Upper lobe of right lung (tissue), 1 donor: ENCODE results near the gene IMMP2L. TPM values are rescaled to one million over a fixed set of nuclear protein-coding genes. Genes with fewer than 3 reads are reported as not detected.

Experiments
- ATAC-seq: fragments of 200-7000 bp; cut with Tn5 transposase; one replicate; pipeline ENCODE4 v1.9.1; 2020; ENCODE audit warnings: mild to moderate bottlenecking, moderate library complexity
- DNase-seq: peaks from one replicate; pipeline ENCODE4 v3.0.0-alpha.2; 2020
- H3K27ac ChIP-seq: fragments of 200-600 bp; one replicate; pipeline ENCODE4 v1.8.0; 2022
- H3K27me3 ChIP-seq: fragments of 200-600 bp; one replicate; pipeline ENCODE4 v1.8.0; 2022; ENCODE audit warnings: mild to moderate bottlenecking
- H3K36me3 ChIP-seq: fragments of 200-600 bp; one replicate; pipeline ENCODE4 v1.8.0; 2022
- H3K4me1 ChIP-seq: fragments of 200-600 bp; one replicate; pipeline ENCODE4 v1.8.0; 2022
- H3K4me3 ChIP-seq: fragments of 200-600 bp; one replicate; pipeline ENCODE4 v1.8.0; 2022; ENCODE audit warnings: mild to moderate bottlenecking
- H3K9me3 ChIP-seq: fragments of 200-600 bp; one replicate; pipeline ENCODE4 v1.8.0; 2022
- intact Hi-C: fragments of 100-400 bp; cut with DNase I; formaldehyde crosslinking; loops from one replicate; pipeline ENCODE4 v1.11.0; 2022
- total RNA-seq: library from RNA; stranded (reverse); fragmentation: NEBNext Ultra II Directional; extraction: Animal tissue kit (Norgen Biotek cat#: 25700); gene quantifications from one replicate; pipeline ENCODE4 v1.2.1, GENCODE V29; 2021
- TF ChIP-seq, protein P1 (sequence below): fragments of 200-600 bp; IDR thresholded peaks from one replicate; pipeline ENCODE4 v1.8.0; 2022; ENCODE audit warnings: antibody characterized with exemption
- donor health status: DM: no; HTN: yes; CAD: no; lungs with severe emphysema.

IMMP2L gene
- total RNA-seq, 1 donor from 2014 or later: 22.0 TPM

DNA sequence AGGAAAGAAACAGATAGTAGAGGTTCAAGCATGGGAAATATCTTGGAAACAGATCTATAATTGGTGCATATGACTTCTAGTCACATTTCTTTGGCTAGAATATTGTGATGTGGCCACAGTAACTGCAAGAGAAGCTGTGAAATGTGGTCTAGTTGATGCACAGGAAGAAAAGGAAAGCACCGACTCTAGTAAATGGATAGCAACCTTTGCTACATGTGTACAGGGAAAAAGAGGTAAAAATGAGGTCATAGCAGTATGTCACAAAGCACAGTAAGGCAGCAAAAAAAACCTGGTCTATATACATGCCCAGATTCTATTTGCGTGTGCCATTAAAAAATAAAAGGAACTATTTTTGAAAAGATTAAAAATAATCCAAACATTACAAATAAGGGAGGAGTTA lies 573.9 kb downstream of the IMMP2L start:
- TF ChIP-seq, protein P1, sequence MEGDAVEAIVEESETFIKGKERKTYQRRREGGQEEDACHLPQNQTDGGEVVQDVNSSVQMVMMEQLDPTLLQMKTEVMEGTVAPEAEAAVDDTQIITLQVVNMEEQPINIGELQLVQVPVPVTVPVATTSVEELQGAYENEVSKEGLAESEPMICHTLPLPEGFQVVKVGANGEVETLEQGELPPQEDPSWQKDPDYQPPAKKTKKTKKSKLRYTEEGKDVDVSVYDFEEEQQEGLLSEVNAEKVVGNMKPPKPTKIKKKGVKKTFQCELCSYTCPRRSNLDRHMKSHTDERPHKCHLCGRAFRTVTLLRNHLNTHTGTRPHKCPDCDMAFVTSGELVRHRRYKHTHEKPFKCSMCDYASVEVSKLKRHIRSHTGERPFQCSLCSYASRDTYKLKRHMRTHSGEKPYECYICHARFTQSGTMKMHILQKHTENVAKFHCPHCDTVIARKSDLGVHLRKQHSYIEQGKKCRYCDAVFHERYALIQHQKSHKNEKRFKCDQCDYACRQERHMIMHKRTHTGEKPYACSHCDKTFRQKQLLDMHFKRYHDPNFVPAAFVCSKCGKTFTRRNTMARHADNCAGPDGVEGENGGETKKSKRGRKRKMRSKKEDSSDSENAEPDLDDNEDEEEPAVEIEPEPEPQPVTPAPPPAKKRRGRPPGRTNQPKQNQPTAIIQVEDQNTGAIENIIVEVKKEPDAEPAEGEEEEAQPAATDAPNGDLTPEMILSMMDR: no peak
- no peak overlapping the region for H3K4me3 ChIP-seq
- H3K9me3 ChIP-seq: no peaks in the 10 kb centered on the region
- intact Hi-C loops: no loop called here
- no peak overlapping the region for H3K27ac ChIP-seq
- no peak for DNase-seq
- ATAC-seq: no peak
- no peaks in the 10 kb centered on the region for H3K4me1 ChIP-seq
- no peaks in the 10 kb centered on the region for H3K36me3 ChIP-seq
- H3K27me3 ChIP-seq: no peaks in the 10 kb centered on the region

DNA sequence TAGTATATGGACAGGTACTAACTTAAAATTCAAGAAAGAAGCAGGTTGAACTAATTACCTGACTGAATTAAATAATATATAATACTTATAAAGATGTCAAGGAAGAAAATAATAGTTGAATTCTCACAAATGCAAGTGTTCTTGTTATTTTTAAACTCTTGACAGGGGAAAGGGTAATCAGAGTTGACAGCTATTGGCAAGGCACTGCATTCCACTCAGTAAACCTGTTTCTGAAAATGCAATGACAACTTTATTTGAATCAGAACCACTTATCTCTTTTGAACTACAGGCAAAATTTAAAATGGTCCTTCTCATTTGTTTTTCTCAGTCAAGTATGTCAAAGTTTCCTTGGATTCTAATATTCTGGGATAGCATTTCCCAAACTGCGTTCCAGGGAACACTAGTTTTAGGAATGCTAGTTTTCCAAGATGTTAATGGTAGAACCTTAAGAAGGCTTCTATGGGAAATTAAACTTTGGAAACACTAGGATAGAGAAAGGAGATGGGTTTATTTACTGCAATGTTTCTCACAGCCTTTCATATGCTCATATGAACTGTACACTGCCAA lies 575.1 kb downstream of the IMMP2L start:
- Histone ChIP-seq H3K36me3 (no peaks in the 10 kb centered on the region), H3K27ac (no peak overlapping the region), H3K27me3 (no peaks in the 10 kb centered on the region), H3K9me3 (no peaks in the 10 kb centered on the region), H3K4me1 (no peaks in the 10 kb centered on the region), H3K4me3 (no peak overlapping the region)
- TF ChIP-seq, protein P1: no peak
- no peak for DNase-seq
- no peak for ATAC-seq
- intact Hi-C loops: no loop called here

DNA sequence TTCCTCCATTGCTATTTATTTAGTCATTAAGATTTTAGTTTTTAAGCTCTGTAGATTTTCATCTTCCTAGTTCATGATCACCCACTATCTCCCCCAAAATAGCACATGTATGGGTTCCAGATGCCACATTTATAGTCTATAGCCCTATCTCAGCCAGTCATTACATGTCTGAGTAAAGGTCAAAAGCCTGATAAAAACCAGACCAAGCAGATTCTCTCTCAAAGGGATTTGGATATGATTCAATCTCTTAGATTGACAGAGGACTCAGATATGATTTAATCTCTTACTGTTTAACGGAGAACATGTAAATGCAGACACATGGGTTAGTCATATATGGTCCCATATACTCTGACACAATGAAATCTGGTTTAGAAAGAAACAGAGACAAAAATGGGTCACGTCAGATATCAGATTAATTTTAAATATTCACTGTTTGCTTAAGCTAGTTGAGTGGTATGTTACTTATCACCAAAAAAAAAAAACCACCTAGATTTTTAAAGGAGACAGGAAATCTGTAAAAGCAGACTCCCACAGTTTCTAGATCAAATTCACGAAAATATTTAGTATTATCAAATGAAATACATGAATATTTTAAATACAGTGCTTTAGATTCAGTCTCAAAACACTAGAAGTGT lies 578.4 kb downstream of the IMMP2L start:
- no peak for ATAC-seq
- TF ChIP-seq, protein P1: no peak

DNA sequence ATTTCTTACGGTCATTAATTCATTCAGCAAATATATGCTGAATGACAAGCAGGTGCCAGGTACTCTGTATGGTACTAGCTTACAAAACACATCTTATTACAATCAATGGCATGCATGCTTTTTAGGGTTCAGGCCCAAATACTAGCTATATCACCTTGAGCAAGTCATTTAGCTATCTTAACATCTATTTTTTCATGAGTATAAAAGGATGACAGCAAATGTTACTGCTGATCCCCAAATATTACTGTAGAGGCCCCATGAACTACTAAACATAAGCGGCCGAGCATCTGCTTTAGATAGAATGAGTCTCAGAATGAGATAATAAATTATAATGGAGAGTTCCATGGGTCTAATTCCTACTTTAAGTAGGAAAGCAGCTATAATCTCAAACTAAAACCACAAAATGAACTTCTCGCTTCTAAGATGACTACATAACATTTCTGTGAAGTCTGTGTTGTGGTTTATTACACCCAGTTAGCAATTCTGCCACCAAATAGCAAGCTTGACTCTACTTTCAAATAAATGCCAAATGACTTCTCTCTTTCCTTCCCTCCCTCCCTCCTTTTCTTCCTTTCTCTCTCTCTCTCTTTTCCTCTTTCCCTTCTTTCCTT lies 585.1 kb downstream of the IMMP2L start:
- intact Hi-C loops: no loop called here
- no peak overlapping the region for H3K4me3 ChIP-seq
- no peaks in the 10 kb centered on the region for H3K36me3 ChIP-seq
- H3K27me3 ChIP-seq: no peaks in the 10 kb centered on the region
- no peaks in the 10 kb centered on the region for H3K4me1 ChIP-seq
- TF ChIP-seq, protein P1: no peak
- no peaks in the 10 kb centered on the region for H3K9me3 ChIP-seq
- no peak for ATAC-seq
- no peak for DNase-seq
- H3K27ac ChIP-seq: no peak overlapping the region

More for the DNA sequence above, 578.4 kb downstream of the IMMP2L start:
- H3K9me3 ChIP-seq: no peaks in the 10 kb centered on the region
- no peak overlapping the region for H3K27ac ChIP-seq
- no peaks in the 10 kb centered on the region for H3K27me3 ChIP-seq
- H3K4me1 ChIP-seq: no peaks in the 10 kb centered on the region
- intact Hi-C loops: no loop called here
- H3K36me3 ChIP-seq: no peaks in the 10 kb centered on the region
- no peak for DNase-seq
- no peak overlapping the region for H3K4me3 ChIP-seq

DNA sequence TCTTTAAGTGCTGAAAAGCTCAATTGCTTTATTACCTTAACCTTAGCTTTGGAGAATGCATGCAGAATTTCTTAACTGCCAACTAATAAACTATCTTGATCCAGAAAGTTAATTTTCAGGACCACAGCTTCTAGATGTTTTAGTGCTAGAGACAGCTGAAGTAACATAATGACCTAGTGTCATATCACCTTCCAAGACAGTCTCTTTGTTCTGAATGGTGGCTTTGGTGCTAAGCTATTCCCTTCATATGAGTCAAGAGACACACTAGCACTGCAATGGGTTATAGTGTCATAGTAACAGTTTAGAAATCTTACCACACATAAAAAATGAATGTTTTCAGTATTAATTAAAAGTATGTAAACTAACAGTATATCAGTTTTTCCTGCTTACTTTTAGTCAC lies 586.8 kb downstream of the IMMP2L start:
- intact Hi-C loops: no loop called here
- DNase-seq: no peak
- ATAC-seq: no peak
- TF ChIP-seq, protein P1: no peak
- Histone ChIP-seq H3K9me3 (no peaks in the 10 kb centered on the region), H3K27me3 (no peaks in the 10 kb centered on the region), H3K4me1 (no peaks in the 10 kb centered on the region), H3K36me3 (no peaks in the 10 kb centered on the region), H3K27ac (no peak overlapping the region), H3K4me3 (no peak overlapping the region)
